Regular cardiac myocyte (primary cell): ENCODE data around the gene ATP6V1G2. TPM values are rescaled to one million over a fixed set of nuclear protein-coding genes. Genes with fewer than 3 reads are reported as not detected.

Source experiments
- total RNA-seq: library from RNA; depleted of rRNA; stranded (reverse); fragments of >200 nt; gene quantifications from 2 replicates; pipeline ENCODE4 v1.2.3, GENCODE V29; 2014

ATP6V1G2 gene
- 1.2 and 5.1 TPM in 2 replicates for total RNA-seq

DNA sequence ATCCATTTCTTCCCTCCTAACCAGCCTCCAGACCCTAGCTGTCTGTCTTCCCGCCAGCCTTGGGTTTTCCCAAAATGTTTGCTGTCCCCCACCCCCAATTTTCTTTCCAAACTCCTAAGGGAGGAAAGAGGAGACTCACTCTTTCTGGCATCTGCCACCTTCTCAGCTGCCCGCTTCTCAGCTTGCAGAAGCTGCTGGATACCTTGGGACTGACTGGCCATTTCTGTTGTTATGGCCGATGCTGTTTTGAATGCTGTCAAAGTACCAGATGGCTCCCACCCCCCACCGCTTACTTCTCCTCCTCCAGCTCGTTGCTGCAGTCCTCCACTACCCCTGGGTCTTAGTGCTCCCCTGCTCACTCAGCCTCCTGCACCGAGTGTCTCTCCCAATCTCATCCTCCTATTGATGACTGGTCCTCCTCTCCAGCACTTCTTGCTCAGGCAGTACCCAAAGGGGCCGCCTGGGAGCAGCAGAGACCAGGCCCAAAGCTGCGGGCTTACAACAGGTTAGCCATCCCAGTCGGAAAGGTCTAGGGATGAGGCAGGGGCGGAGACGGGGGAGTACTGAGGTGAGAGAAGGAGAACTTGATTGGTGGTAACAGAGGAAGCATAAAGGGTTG is at the start of gene ATP6V1G2:
ATP6V1G2 (minus strand) TSS at position 270 of the 619 bp plus-strand sequence; CDS start at position 221, 49 bp downstream.

DNA sequence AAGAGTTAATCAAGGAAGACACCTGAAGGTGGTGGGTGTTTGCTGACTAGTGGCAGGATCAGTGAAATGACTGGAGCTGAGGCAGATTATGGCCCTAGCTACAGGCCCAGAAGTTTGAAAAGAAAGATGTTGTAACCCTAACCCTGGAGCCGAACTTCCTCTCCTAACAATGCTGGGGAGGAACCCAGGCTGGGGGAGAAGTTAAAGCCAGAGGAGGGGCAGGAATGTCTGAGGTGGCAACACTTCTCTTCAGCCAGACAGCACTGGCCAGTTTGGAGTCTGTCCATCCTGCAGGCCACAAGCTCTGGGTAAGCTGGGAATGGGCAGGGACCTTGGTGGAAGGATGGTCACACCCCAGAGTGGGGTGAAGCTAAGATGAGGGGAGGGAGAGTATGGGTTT is 39.6 kb upstream of the ATP6V1G2 start, which contains the start of gene LST1:
LST1 (plus strand) TSS at position 270 of the 400 bp plus-strand sequence. CDS start 1,023 bp downstream, outside the sequence.

DNA sequence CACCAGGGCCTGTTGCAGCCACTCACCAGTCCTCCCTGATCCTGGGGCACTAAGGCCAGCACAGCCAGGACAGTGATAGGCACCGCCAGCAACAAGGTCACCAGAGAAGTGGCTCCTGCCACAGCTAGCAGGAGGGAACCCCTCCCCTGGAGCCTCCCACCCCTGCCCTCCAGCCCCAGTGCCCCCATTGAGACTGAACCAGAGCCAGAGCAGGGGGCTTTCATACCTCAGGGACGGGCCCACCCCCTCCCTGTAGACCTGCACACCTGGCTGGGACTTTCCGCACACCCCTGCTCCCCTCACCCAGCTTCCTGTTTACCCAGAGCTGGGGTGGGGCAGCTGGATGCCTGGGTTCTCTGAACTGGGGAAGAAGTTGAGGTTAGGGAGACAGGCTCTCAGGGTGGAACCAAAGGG is 35.8 kb upstream of the ATP6V1G2 start, which contains the start of gene LTB:
LTB (minus strand) TSS at position 195 of the 414 bp plus-strand sequence; CDS start at position 188, 7 bp downstream.

DNA sequence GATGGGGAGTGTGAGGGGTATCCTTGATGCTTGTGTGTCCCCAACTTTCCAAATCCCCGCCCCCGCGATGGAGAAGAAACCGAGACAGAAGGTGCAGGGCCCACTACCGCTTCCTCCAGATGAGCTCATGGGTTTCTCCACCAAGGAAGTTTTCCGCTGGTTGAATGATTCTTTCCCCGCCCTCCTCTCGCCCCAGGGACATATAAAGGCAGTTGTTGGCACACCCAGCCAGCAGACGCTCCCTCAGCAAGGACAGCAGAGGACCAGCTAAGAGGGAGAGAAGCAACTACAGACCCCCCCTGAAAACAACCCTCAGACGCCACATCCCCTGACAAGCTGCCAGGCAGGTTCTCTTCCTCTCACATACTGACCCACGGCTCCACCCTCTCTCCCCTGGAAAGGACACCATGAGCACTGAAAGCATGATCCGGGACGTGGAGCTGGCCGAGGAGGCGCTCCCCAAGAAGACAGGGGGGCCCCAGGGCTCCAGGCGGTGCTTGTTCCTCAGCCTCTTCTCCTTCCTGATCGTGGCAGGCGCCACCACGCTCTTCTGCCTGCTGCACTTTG is 29.0 kb upstream of the ATP6V1G2 start, which contains the start of gene TNF:
TNF (plus strand) TSS at position 231 of the 567 bp plus-strand sequence; CDS start at position 408, 177 bp downstream.

DNA sequence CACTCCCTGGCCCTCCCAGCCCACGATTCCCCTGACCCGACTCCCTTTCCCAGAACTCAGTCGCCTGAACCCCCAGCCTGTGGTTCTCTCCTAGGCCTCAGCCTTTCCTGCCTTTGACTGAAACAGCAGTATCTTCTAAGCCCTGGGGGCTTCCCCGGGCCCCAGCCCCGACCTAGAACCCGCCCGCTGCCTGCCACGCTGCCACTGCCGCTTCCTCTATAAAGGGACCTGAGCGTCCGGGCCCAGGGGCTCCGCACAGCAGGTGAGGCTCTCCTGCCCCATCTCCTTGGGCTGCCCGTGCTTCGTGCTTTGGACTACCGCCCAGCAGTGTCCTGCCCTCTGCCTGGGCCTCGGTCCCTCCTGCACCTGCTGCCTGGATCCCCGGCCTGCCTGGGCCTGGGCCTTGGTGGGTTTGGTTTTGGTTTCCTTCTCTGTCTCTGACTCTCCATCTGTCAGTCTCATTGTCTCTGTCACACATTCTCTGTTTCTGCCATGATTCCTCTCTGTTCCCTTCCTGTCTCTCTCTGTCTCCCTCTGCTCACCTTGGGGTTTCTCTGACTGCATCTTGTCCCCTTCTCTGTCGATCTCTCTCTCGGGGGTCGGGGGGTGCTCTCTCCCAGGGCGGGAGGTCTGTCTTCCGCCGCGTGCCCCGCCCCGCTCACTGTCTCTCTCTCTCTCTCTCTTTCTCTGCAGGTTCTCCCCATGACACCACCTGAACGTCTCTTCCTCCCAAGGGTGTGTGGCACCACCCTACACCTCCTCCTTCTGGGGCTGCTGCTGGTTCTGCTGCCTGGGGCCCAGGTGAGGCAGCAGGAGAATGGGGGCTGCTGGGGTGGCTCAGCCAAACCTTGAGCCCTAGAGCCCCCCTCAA is 25.9 kb upstream of the ATP6V1G2 start, which contains the start of gene LTA:
LTA (plus strand) TSS at position 249 of the 871 bp plus-strand sequence; CDS start at position 703, 454 bp downstream.

DNA sequence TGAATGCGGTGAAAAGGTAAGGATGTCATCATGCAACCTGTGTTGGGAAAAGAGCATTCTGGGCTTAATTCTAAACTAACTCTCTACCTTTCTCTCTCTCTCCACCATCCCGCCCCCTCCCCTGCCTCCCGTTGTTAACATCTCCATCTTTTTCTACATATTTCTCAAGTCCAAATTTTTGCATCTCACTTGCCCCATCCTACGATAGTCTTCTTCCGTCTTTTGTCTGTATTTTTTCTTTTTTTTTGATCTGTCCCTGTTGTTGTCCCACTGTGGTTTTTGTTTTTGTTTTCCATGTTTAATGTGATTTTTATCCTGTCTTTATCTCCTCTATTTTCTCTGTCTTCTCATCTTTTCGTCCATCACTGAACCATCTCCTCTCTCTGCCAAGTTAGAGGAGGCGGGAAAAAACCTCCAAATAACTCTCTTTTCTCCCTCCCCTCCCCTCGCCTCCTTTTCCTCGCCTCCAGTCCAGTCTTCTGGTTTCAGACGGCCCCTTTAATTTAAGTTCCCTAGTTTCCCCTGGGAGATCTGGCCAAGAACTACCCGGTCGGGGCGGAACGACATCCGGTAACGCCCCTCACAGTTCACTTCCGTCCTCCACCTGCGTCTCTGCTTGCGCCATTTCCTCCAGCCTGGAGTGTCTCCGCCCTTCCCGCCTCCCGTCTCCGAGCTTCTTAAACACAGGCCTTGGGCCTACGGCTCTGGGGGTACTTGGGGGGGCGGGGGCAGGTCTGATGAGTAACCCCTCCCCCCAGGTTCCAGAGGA is 734 bp upstream of the ATP6V1G2 start, which contains the start of gene NFKBIL1:
NFKBIL1 (plus strand) TSS at position 651 of the 769 bp plus-strand sequence; CDS start at position 738, 87 bp downstream.

DNA sequence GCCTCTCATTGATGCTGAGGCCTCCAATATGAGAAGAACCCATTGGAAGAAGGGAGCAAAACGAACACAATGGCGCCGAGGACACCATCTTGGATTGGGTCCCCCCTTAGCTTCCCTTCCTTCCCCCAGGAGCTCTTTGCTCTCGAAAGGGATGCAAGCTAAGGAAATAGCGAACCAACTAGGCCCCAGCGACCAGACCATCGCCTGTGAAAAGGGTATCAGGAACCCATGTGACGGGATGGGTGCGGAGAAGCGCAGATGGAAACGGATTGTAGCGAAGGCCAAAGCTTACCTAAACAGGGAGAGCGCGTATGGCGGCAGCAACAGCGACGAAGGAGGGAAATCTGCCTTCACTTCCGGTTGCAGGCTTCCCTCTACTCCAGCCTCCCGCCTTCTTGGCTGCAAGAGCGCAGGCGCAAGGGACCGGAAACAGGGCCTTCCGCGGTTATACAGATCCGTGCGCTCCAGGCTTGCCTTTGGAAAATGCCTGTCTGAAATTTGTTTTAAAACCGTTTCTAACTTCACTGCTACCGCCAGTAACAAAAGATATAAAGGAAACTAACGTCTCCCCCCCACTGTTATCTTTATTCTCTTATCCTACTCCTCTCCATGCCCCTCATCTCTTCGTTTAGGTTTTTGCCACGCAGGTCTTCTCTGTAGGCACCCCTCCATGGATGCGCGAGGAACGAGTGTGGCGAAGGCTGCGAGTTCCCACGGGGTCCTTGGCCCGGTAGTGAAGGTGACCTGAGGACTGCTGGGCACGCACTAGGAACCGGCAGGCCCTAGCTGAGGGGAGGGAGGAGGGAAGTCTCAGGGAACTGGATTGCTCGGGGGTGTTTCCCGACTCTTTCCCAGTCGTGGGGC is 4.5 kb downstream of the ATP6V1G2 start, which contains the start of gene DDX39B:
DDX39B (minus strand) TSS at position 346 of the 864 bp plus-strand sequence. CDS start 1,471 bp downstream, outside the sequence.

DNA sequence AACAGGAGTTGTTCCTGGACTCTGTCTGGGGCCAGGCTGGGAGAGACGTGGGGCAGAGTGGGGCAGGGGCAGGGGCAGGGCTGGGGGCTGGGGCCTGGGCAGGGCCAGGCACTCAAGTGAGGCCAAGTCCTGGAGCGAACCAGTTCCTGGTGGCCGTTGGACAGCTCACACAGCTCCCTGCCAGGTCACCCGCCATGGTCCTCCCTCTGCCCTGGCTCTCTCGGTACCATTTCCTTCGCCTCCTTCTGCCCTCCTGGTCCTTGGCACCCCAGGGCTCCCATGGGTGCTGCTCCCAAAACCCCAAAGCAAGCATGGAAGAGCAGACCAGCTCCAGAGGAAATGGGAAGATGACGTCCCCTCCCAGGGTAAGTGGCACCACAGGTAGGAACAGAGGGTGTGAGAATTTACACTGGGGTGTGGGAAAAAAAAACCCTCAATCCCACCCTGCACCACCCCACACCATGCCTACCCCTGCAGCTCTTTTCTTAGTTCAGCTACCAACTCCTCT is 17.5 kb downstream of the ATP6V1G2 start, which contains the start of gene MCCD1:
MCCD1 (plus strand) TSS at position 142 of the 508 bp plus-strand sequence; CDS start at position 195, 53 bp downstream.

DNA sequence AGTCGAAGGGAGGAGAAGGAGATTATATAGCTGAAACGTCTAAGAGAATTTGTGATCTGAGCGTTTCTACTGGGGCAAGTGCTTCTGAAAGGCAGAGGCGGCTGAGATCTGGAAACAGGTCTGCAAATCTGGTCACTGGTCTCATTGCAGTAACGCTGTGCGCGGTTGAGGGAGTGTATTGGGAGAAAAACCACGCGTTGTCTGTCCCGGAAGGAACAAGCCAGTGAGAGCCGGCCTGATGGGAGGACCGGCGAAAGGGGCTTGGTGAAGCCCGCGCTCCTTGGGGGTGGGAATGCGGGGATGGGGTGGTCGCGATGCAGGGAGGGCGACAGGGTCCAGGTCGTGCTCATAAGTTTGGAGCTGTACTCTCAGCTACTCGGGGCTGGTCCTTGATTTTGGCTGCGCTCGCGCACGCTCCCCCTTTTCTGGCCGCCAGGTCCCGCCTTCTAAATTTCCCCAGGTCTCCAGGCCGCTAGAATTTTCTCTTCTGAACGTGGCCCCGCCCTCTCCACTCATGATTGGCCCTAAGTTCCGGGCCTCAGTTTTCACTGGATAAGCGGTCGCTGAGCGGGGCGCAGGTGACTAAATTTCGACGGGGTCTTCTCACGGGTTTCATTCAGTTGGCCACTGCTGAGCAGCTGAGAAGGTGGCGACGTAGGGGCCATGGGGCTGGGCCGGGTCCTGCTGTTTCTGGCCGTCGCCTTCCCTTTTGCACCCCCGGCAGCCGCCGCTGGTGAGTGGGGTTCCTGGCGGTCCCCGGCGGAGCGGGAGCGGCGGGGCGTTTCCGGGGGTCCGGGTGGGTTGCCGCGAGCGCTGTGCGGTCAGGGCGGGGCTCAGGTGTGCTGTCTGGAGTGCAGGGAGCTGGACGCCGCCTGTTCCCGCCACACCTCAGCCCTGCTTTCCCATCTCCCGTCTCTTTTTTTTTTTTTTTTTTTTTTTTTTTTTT is 48.6 kb downstream of the ATP6V1G2 start, which contains the start of gene MICB:
MICB (plus strand) TSS at position 615 of the 946 bp plus-strand sequence; CDS start at position 664, 49 bp downstream.

Other genes starting within 250 kb of the ATP6V1G2 start
- gene HLA-B, start 189.4 kb downstream of the ATP6V1G2 start, total RNA-seq: 116 and 206 TPM in 2 replicates
- 45.1 and 62.3 TPM in 2 replicates for gene MICA, start 143.0 kb downstream of the ATP6V1G2 start, total RNA-seq
- 9.0 and 20.7 TPM in 2 replicates for gene MICB, start 48.5 kb downstream of the ATP6V1G2 start, total RNA-seq
- not detected in 2 replicates for gene MCCD1, start 17.6 kb downstream of the ATP6V1G2 start, total RNA-seq
- 156 and 555 TPM in 2 replicates for gene DDX39B, start 4.6 kb downstream of the ATP6V1G2 start, total RNA-seq
- 19.7 and 32.7 TPM in 2 replicates for gene NFKBIL1, start 1.0 kb upstream of the ATP6V1G2 start, total RNA-seq
- gene LTA, start 25.7 kb upstream of the ATP6V1G2 start, total RNA-seq: not detected in 2 replicates
- not detected in 2 replicates for gene TNF, start 29.0 kb upstream of the ATP6V1G2 start, total RNA-seq
- gene LTB, start 35.8 kb upstream of the ATP6V1G2 start, total RNA-seq: 0.28 TPM in 1 of 2 replicates, not detected in the other
- gene LST1, start 39.7 kb upstream of the ATP6V1G2 start, total RNA-seq: not detected in 2 replicates
- gene NCR3, start 46.4 kb upstream of the ATP6V1G2 start, total RNA-seq: not detected in 2 replicates
- gene AIF1, start 68.6 kb upstream of the ATP6V1G2 start, total RNA-seq: not detected in 2 replicates
- gene PRRC2A, start 74.1 kb upstream of the ATP6V1G2 start, total RNA-seq: 19.7 and 31.1 TPM in 2 replicates
- gene BAG6, start 106.1 kb upstream of the ATP6V1G2 start, total RNA-seq: 90.5 and 111 TPM in 2 replicates
- 0.28 and 1.2 TPM in 2 replicates for gene APOM, start 109.3 kb upstream of the ATP6V1G2 start, total RNA-seq
- gene C6orf47, start 114.2 kb upstream of the ATP6V1G2 start, total RNA-seq: 21.9 and 23.4 TPM in 2 replicates
- gene GPANK1, start 118.4 kb upstream of the ATP6V1G2 start, total RNA-seq: 14.1 and 22.2 TPM in 2 replicates
- 93.0 and 140 TPM in 2 replicates for gene CSNK2B, start 119.5 kb upstream of the ATP6V1G2 start, total RNA-seq
- gene LY6G5B, start 123.4 kb upstream of the ATP6V1G2 start, total RNA-seq: 2.0 and 2.3 TPM in 2 replicates
- gene LY6G5C, start 134.5 kb upstream of the ATP6V1G2 start, total RNA-seq: 0.38 and 1.7 TPM in 2 replicates
- 47.1 and 56.7 TPM in 2 replicates for gene ABHD16A, start 156.7 kb upstream of the ATP6V1G2 start, total RNA-seq
- not detected in 2 replicates for gene LY6G6F, start 160.3 kb upstream of the ATP6V1G2 start, total RNA-seq
- not detected in 2 replicates for gene LY6G6D, start 168.7 kb upstream of the ATP6V1G2 start, total RNA-seq
- under 0.01 TPM in 1 of 2 replicates, not detected in the other for gene LY6G6C, start 175.1 kb upstream of the ATP6V1G2 start, total RNA-seq
- gene MPIG6B, start 176.8 kb upstream of the ATP6V1G2 start, total RNA-seq: 0.28 TPM in 1 of 2 replicates, not detected in the other
- gene DDAH2, start 182.7 kb upstream of the ATP6V1G2 start, total RNA-seq: 58.1 and 70.5 TPM in 2 replicates
- 711 and 1,283 TPM in 2 replicates for gene CLIC1, start 189.9 kb upstream of the ATP6V1G2 start, total RNA-seq
- 4.4 and 5.4 TPM in 2 replicates for gene MSH5, start 193.4 kb upstream of the ATP6V1G2 start, total RNA-seq
- gene SAPCD1, start 216.0 kb upstream of the ATP6V1G2 start, total RNA-seq: 0.19 and 0.85 TPM in 2 replicates
- gene VWA7, start 230.7 kb upstream of the ATP6V1G2 start, total RNA-seq: under 0.01 TPM in 1 of 2 replicates, not detected in the other
- gene VARS1, start 249.1 kb upstream of the ATP6V1G2 start, total RNA-seq: 32.4 and 91.3 TPM in 2 replicates